HG03095 (cell line): ENCODE results near the gene GPR35.

Source experiments
- ATAC-seq: cut with Tn5 transposase; IDR thresholded peaks from one replicate; pipeline ENCODE4 v1.9.1; 2021; ENCODE audit warnings: moderate library complexity; ENCODE audit not compliant: unreplicated experiment

Gene GPR35

DNA sequence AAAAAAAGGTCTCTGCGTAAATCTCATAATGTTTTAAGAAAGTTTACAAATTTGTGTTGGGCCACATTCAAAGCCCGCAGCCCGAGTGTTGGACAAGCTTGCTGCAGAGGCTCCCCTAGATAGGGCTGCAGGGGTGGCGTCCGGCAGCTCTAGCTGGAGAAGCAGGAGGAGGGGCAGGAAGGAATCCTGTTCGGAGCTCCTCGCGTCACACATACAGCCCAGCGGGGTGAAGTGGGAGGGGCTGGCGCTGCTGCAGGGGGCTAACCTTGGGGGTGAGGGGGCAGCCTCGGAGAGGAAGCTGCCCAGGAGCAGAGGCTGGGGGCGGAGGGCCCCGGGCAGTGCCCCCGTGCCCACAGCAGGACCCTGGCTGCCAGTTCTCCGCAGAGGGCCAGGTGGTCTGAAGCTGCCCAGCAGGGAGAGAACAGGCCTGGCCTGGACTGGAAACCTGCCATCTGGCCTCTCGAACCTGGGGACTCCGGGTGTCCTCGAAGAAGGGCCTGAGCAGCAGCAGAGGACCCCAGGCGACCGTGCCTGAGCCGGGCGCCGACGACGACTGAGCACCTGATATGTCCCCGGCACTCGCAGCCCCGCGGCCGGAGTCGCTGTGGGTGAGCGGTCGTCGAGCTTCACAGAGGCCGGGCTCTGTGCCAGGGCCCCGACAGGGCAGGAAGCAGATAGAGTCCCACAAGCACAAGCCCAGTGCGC lies 2.6 kb upstream of the GPR35 start:
- no peak for ATAC-seq

DNA sequence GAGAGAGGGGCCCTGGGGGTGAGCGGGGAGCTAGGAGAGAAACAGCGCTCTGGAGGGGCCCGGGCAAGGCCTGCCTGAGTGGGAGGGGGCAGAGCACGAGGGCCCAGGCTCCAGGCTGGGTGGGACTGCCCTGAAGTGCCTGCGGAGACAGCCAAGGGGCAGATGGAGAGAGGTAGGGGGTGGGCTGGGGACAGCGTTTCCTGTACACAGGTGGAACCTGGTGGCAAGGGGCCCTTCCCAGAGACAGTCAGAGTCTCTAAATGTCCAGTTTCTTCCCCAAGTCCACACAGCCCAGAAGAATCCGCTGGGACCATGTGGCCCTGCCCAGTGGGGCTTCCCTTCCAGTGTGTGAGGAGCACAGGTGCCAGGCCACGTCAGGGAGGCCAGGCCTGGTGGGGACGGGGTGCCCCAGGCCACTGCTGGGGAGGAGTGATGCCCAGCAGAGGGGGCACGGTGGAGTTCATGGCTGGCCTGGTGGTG lies 1.7 kb upstream of the GPR35 start:
- no peak for ATAC-seq

DNA sequence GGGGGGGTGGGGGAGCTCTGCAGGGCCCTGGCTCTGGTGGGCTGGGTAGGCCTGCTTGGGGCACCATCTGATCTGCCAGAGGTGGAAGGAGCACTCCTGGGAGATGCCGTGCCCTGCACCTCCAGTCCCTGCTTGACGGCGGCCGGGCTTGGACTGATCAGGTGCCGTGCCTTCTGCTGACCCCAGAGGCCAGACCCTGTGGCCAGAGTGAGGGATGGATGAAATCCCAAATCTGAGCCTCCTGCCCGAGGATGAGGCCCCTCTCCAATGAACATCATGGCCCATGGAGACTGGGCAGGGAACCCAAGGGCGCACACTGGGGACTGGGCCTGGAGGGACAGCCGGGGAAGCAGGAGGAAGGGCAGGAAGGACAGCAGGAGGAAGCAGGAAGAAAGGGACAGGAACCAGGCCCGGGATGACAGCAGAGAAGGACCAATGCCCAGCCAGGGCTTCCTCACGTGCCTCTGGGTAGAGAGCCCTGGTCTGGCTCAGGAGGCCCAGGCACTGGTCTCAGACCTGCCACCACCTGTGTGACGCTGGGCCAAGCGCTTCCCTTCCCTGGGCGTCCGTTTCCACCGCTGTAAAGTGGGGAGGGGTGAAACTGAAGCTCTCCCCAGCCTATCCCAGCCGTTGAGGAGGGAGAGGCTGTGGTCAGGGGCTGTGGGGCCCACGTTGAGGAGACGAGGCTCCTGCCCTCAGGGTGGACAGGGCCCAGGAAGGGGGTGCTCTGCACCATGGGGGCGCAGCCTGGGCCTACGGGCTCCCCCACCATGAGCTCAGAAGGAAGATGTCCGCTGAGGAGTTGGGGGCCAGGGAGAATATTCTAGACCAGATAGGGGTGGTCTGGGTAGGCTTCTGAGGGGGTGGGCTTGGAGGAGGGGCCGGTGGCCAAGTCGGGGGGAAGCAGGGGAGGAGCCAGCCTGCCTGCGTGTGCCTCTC lies 1.0 kb upstream of the GPR35 start:
- ATAC-seq: no peak

DNA sequence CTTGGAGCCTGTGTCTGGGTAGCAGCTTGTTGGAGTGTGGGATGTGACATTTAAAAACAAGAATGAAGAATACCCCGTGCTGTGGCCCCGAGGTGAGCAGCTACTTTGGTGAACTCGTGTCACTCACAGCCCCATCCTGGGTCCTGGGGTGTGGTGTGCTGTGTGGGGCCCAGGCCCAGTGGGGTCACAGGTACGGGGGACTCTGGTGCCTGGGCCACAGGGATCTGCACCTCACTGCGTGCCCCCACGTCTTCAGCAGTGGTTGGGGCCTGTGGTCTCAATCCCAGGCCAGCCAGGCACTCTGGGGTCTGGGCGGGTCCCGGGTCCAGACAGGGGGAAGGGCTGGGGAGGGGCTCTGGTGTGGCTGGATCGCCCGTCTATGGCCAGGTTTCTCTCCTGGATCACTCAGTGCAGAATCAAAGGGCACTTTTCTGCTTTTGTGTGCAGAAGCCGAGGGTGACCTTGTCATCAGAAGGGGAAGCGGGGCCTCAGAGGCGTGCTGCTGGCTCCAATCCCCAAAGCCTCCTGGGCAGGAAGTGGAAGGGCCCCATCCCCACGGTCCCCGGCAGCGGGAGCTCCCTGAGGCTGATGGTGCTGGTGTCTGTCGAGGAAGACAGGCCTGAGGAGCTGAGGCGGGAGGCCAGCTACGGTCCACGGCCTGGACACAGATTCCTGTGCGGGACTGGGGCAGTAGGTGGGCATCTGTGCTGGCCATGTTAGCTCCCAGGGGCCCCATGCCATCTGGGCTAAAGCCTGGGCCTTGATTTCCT lies 1.4 kb downstream of the GPR35 start:
- ATAC-seq: no peak

DNA sequence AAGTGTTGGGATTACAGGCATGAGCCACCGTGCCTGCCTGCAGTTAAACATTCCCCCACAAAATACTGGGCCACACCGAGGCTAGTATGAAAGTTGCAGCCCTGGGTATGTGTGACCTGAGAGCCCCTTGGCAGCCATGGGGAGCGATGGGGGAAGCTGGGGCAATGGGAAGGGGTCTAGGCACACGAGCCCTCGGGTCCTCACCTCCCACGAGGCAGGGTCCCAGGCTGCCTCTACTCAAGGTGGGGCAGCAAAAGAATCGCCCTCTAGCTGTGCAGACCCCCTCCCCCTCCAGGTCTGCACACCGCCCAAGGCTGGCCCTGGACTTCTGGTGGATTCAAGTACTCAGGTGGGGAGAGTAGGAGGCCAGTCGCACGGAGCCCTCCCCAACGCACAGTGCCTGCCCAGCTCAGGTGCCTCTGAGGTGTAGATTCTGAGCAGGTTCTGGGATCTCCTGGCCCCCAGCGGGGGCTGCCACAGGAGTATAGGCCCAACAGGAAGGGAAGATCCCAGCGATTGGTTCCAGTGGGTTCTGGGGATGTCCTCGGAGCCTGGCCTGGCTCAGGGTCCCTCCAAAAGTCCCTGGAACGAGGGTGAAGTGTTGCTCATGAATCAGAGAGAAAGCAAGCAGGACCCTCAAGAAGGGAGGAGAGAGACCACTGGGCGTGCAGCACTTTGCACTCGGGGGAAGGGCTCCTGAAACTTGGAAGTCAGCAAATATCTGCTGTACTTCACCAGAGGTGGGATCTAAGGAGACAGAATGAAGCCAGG lies 2.6 kb downstream of the GPR35 start:
- no peak for ATAC-seq

DNA sequence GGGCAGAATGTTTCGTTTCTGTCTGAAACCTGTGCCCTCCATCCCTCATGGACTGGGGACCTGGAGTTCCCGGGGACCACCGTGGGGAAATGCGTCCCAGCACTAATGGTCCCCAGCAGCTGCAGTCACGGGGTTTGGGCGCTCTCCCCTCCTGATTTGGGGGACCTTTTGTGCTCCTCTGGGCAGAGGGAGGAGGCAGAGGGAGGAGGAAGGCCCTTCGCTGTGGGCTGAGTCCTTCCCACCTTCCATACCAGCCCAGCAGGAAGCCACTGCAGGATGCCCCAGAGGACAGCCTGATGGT lies 3.2 kb downstream of the GPR35 start:
- ATAC-seq: no peak

DNA sequence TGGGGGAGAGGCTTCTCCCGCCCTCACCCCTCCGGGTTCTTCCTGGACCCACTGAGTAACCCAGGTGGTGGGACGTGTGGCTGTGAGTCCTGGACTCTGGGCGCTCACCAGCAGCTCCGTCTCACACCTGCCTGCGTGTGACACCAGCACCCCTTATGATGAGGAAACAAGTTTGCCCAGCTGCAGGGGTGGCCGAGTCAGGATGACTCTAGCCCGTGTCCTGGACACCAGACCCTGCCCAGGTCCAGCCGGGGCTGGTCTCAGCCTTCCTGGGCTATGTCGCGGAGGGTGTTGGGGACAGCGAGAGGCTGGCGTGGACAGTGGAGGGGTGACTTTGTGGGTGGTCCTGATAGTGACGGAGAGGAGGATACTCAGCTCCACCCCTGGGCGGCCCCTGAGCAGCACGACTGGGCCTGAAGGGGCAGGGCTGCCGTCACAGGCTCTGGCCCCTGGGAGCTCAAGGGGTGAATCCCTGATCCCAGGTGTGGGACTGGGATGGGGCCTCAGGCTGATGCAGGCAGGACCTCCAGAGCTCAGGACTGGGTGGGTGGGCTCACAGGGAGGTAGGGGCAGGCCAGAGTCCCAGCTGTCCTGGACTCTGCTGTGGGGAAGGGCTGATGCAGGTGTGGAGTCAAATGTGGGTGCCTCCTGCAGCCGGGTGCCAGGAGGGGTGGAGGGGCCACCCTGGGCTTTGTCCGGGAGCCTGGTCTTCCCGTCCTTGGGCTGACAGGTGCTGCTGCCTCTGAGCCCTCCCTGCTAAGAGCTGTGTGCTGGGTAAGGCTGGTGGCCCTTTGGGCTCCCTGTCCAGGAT lies 3.7 kb downstream of the GPR35 start:
- ATAC-seq: no peak

DNA sequence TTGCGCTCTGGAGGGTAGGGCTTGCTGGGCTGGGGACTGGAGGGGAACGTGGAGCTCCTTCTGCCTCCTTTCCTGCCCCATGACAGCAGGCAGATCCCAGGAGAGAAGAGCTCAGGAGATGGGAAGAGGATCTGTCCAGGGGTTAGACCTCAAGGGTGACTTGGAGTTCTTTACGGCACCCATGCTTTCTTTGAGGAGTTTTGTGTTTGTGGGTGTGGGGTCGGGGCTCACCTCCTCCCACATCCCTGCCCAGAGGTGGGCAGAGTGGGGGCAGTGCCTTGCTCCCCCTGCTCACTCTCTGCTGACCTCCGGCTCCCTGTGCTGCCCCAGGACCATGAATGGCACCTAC lies 4.3 kb downstream of the GPR35 start:
- no peak for ATAC-seq

DNA sequence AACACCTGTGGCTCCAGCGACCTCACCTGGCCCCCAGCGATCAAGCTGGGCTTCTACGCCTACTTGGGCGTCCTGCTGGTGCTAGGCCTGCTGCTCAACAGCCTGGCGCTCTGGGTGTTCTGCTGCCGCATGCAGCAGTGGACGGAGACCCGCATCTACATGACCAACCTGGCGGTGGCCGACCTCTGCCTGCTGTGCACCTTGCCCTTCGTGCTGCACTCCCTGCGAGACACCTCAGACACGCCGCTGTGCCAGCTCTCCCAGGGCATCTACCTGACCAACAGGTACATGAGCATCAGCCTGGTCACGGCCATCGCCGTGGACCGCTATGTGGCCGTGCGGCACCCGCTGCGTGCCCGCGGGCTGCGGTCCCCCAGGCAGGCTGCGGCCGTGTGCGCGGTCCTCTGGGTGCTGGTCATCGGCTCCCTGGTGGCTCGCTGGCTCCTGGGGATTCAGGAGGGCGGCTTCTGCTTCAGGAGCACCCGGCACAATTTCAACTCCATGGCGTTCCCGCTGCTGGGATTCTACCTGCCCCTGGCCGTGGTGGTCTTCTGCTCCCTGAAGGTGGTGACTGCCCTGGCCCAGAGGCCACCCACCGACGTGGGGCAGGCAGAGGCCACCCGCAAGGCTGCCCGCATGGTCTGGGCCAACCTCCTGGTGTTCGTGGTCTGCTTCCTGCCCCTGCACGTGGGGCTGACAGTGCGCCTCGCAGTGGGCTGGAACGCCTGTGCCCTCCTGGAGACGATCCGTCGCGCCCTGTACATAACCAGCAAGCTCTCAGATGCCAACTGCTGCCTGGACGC lies 4.9 kb downstream of the GPR35 start:
- no peak for ATAC-seq

DNA sequence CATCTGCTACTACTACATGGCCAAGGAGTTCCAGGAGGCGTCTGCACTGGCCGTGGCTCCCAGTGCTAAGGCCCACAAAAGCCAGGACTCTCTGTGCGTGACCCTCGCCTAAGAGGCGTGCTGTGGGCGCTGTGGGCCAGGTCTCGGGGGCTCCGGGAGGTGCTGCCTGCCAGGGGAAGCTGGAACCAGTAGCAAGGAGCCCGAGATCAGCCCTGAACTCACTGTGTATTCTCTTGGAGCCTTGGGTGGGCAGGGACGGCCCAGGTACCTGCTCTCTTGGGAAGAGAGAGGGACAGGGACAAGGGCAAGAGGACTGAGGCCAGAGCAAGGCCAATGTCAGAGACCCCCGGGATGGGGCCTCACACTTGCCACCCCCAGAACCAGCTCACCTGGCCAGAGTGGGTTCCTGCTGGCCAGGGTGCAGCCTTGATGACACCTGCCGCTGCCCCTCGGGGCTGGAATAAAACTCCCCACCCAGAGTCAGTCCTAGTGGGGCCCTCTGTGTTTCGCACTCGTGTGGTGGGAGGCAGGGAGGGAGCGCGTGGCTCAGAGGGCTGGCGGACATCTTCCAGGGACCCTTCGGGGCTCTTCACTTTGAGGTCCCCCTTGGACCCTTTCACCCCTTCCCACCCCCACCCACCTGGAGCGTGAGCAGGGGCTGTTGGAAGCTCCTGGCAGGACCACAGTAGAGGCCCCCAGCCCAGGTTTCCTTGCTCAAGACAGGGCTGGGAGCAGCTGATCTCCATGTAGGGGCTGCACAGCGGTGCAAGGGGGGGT lies 5.7 kb downstream of the GPR35 start:
- ATAC-seq: no peak

DNA sequence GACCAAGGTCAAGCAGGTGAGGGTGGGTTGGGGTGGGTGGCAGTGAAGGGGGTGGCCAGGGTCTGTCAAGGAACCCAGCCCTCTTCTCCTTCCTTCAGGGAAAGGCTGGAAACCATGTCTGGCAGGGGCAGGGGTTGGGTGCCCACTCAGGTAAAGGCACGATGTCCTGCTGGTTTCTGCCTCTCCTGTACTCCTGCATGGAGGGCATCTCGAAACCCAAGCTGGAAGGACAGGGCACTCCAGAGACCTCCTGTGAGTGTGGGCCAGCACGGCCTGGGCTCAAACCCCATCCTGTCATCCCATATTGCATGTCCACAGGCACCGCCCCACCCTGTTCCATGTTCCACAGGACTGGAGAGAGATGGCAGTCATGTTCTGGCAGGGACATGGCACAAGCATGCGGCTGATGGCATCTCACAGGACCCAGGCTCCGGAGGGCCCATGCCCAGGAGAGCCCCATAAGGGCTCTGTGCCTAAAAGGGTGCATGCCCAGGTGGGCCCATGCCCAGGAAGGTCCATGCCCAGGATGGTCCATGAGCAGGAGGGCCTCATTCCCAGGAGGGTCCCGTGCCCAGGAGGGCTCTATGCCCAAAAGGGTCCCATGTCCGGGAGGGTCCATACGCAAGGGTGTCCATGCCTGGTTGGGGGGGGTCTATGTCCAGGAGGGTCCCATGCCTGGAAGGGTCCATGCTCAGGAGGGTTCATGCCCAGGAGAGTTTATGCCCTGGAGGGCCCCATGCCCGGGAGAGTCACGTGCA lies 6.4 kb downstream of the GPR35 start:
- ATAC-seq: no peak

DNA sequence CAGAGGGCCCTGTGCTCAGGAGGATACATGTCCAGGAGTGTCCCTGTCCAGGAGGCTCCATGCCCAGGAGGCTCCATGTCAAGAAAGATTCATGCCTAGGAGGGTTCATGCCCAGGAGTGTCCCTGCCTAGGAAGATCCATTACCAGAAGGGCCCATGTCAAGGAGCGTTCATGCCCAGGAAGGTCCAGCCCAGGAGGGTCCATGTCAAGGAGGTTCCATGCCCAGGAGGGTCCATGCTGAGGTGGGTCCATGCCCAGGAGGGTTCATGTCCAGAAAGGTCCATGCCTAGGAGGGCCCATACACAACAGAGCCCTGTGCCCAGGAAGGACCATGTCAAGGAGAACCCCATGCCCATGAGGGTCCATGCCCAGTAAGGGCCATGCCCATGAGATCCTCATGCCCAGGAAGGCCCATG lies 7.0 kb downstream of the GPR35 start:
- no peak for ATAC-seq

DNA sequence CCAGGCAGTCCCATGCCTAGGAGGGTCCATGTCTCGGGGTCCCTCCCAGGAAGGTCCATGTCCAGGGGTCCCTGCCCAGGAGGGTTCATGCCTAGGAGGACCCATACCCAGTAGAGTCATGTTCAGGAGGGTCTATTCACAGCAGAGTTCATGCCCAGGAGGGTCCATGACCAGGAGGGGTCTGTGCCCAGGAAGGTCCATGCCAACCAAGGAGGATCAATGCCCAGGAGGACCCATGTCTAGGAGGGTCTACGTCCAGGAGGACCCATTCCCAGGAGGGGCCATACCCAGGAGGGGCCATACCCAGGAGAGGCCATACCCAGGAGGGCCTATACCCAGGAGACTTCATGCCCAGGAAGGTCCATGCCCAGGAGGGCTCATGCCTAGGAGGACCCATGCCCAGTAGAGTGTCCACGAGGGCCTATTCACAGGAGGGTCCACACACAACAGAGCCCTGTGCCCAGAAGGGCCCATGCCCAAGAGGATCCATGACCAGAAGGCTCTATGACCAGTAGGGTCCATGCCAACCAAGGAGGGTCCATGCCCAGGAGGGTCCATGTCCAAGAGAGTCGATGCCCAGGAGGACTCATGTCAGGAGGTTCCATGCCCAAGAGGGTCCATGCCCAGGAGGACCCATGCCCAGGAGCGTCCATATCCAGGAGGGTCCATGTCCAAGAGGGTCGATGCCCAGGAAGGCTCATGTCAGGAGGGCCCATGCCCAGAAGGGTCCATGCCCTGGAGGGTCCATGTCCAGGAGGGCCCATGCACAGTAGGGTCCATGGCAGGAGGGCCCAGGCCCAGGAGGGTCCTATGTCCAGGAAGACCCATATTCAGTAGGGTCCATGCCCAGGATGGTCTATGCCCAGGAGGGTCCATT lies 10.1 kb downstream of the GPR35 start:
- ATAC-seq: no peak

DNA sequence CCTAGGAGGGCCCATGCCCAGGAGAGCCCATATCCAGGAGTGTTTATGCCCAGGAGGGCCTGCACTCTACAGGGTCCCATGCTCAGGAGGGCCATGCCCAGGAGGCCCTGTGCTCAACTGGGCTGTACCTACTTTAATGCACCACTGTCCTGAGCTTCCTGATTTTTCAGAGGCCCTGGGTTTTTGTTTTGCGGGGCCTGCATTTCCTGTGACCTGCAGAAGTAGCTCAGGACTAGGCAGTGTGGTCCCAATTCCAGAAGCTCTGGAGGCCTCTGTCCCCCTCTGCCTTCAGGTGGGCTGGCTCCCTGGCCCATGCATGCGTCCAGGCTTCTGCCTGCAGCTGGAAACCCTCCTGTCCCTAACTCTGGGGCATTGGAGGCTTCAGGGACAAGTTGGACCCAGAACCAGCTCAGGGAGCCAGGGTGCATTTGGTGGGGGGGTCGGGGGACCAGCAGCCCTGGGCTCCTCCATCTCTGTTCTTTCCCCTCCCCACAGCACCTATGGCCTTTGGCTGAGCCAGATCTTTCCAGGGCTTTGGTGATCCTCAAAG lies 10.8 kb downstream of the GPR35 start:
- no peak for ATAC-seq

DNA sequence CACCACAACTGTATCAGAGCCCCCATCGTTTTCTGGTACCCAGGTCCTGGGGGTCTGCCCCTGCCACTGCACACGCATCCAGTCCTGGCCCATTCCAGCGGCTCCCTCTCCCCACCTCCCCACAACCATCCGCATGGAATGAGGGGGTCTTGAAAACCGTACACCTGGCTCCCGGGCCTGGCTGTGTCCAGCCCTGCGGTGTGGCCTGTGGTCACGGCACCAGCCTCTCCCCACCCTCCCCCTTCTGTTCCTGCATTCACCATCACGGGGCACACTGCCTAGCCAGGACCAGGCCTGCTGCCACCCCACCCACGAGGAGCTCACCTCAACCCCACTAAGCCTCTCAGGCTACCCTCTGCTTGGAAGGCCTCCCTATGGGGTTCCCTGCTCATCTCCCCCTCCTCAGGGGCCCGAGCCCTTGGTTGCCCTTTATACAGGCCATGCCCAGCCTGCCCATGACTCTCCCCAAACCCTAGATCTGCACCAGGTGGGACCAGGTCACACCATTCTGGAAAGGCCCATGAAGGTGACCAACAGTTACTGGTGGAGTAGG lies 11.4 kb downstream of the GPR35 start:
- no peak for ATAC-seq
